ENCODE measurements around the gene CDYL2. TPM values are rescaled to one million over a fixed set of nuclear protein-coding genes. Genes with fewer than 3 reads are reported as not detected.

CDYL2 gene
- total RNA-seq, 4 donors from 2014 or later = 7.4 to 18.6 (median 9.4) TPM

GRCh38 chr16:80836846-80837245 lies 32.4 kb upstream of the CDYL2 start:
- no peaks in the 10 kb centered on the region for H3K4me1 ChIP-seq
- H3K36me3 ChIP-seq = no peaks in the 10 kb centered on the region
- H3K27ac ChIP-seq = no peak overlapping the region
- TF ChIP-seq CTCF (IDR thresholded peaks at IDR 0.05) (no peak), POLR2A (IDR thresholded peaks at IDR 0.05) (no peak)
- no peak for DNase-seq
- no peaks in the 10 kb centered on the region for H3K9me3 ChIP-seq
- no peaks in the 10 kb centered on the region for H3K27me3 ChIP-seq
- no peak overlapping the region for H3K4me3 ChIP-seq

- Histone ChIP-seq H3K4me1 (no peaks in the 10 kb centered on the region), H3K9me3 (no peaks in the 10 kb centered on the region), H3K27me3 (no peaks in the 10 kb centered on the region), H3K27ac (no peak overlapping the region), H3K36me3 (no peaks in the 10 kb centered on the region), H3K4me3 (no peak overlapping the region)
- no peak for DNase-seq
- TF ChIP-seq POLR2A (IDR thresholded peaks at IDR 0.05) = no peak
- no peak for TF ChIP-seq CTCF (IDR thresholded peaks at IDR 0.05)
Observed at GRCh38 chr16:80836202-80836601, 31.8 kb upstream of the CDYL2 start.

DNA sequence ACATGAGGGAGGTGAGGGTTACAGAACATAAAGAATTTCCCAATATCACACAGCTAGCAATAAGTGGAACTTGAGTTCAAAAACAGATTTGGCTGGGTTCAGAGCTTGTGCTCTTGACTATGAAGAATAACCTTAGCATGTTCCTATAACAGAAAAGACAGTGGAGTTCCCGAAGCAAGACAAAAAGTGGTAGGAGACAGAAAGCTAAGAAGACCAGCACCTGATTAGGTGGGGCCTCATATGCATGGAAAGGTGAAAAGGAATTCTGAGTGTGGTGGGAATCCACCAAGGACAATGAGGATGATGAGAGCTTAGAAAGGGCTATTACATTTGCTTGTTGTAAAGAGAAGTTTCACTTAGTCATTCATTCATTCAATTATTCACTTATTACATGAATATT lies 26.6 kb upstream of the CDYL2 start:
- H3K36me3 ChIP-seq = no peaks in the 10 kb centered on the region
- TF ChIP-seq POLR2A (IDR thresholded peaks at IDR 0.05) = no peak
- TF ChIP-seq CTCF (IDR thresholded peaks at IDR 0.05) = no peak
- no peak overlapping the region for H3K27ac ChIP-seq
- no peaks in the 10 kb centered on the region for H3K9me3 ChIP-seq
- no peak overlapping the region for H3K4me3 ChIP-seq
- no peaks in the 10 kb centered on the region for H3K27me3 ChIP-seq
- H3K4me1 ChIP-seq = no peaks in the 10 kb centered on the region
- no peak for DNase-seq

GRCh38 chr16:80828495-80828894 lies 24.1 kb upstream of the CDYL2 start:
- no peak overlapping the region for H3K4me3 ChIP-seq
- no peak for DNase-seq
- H3K4me1 ChIP-seq = no peaks in the 10 kb centered on the region
- no peaks in the 10 kb centered on the region for H3K9me3 ChIP-seq
- no peaks in the 10 kb centered on the region for H3K36me3 ChIP-seq
- H3K27me3 ChIP-seq = no peaks in the 10 kb centered on the region
- TF ChIP-seq POLR2A (IDR thresholded peaks at IDR 0.05) = no peak
- TF ChIP-seq CTCF (IDR thresholded peaks at IDR 0.05) = no peak
- H3K27ac ChIP-seq = no peak overlapping the region

DNA sequence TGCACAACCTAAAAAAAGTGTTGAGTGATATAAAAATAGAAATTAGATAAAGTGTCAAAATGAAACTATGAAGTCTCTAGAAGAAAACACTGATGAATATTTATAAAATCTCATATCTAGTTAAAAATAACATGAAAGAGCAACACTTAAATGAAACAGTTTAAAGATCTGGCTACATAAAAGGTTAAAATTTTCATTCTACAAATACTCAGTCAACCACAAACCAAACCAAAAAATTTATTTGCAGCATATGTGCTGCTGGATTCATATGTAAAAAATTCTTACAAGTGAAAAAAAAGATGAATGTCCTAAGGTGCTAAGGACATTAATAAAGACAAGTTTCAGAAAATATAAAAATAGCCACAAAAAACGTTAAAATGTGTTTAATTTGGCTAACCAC lies 22.6 kb upstream of the CDYL2 start:
- no peak for DNase-seq
- Histone ChIP-seq H3K36me3 (no peaks in the 10 kb centered on the region), H3K9me3 (no peaks in the 10 kb centered on the region), H3K27me3 (no peaks in the 10 kb centered on the region), H3K27ac (no peak overlapping the region), H3K4me1 (no peaks in the 10 kb centered on the region), H3K4me3 (no peak overlapping the region)
- no peak for TF ChIP-seq POLR2A (IDR thresholded peaks at IDR 0.05)
- TF ChIP-seq CTCF (IDR thresholded peaks at IDR 0.05) = no peak

- Histone ChIP-seq H3K36me3 (no peaks in the 10 kb centered on the region), H3K27me3 (no peaks in the 10 kb centered on the region), H3K9me3 (no peaks in the 10 kb centered on the region), H3K27ac (no peak overlapping the region), H3K4me1 (no peaks in the 10 kb centered on the region), H3K4me3 (no peak overlapping the region)
- TF ChIP-seq CTCF (IDR thresholded peaks at IDR 0.05) = no peak
- no peak for TF ChIP-seq POLR2A (IDR thresholded peaks at IDR 0.05)
- no peak for DNase-seq
Observed at GRCh38 chr16:80825365-80825758, 21.0 kb upstream of the CDYL2 start.

All from Peyer's patch (tissue), 4 donors.